Brain microvascular endothelial cell (primary cell): ENCODE results near the gene FBXO3.
A peak's percentile ranks its signal among the peaks of the same experiment; 100 is the strongest.

ENCODE experiments used
- DNase-seq: peaks from one replicate; pipeline ENCODE4 v3.0.0-alpha.2; 2020
- H3K27ac ChIP-seq: fragments of 250-450 bp; sonication (Bioruptor Pico); 2 replicates; pipeline ENCODE4 v1.5.1; 2020; ENCODE audit warnings: mild to moderate bottlenecking, moderate library complexity
- H3K27me3 ChIP-seq: fragments of 250-450 bp; sonication (Bioruptor Pico); replicated peaks from 2 replicates; pipeline ENCODE4 v1.5.1; 2020; ENCODE audit warnings: mild to moderate bottlenecking
- H3K36me3 ChIP-seq: fragments of 250-450 bp; sonication (Bioruptor Pico); replicated peaks from 2 replicates; pipeline ENCODE4 v1.5.1; 2020; ENCODE audit warnings: mild to moderate bottlenecking
- H3K4me3 ChIP-seq: 2 replicates; pipeline ENCODE4 v1.5.1; 2011; ENCODE audit warnings: low read depth, mild to moderate bottlenecking, control low read depth, low read length, moderate library complexity
- CTCF ChIP-seq: IDR thresholded peaks from 2 replicates; pipeline ENCODE4 v1.5.1; 2011; ENCODE audit warnings: low read depth, mild to moderate bottlenecking, moderate library complexity, low read length, control low read depth, inconsistent platforms; ENCODE audit errors: missing control alignments
- in situ Hi-C: cut with HindIII; loops from 2 replicates; pipeline ENCODE4 v1.10.0; 2017; ENCODE audit warnings: low sequenced_read_pairs, low pct_ligation_motif_present

The FBXO3 gene

GRCh38 chr11:33769542-33769941 lies 4.8 kb downstream of the FBXO3 start:
- no peak for DNase-seq
- in situ Hi-C loops, result no loop called here
- TF ChIP-seq CTCF, result no peak
- no peak overlapping the region for H3K4me3 ChIP-seq
- peaks cover 15% of the 10 kb centered on the region for H3K36me3 ChIP-seq
- no peaks in the 10 kb centered on the region for H3K27me3 ChIP-seq
- H3K27ac ChIP-seq, result no peak overlapping the region

- no peak for DNase-seq
- TF ChIP-seq CTCF, result no peak
- H3K27ac ChIP-seq, result no peak overlapping the region
- H3K4me3 ChIP-seq, result no peak overlapping the region
- H3K36me3 ChIP-seq, result peaks cover 15% of the 10 kb centered on the region
- H3K27me3 ChIP-seq, result no peaks in the 10 kb centered on the region
- in situ Hi-C loops, result no loop called here
Observed at GRCh38 chr11:33767624-33768023, 6.7 kb downstream of the FBXO3 start.

GRCh38 chr11:33766085-33766484 lies 8.2 kb downstream of the FBXO3 start:
- no peak overlapping the region for H3K27ac ChIP-seq
- in situ Hi-C loops, result no loop called here
- H3K27me3 ChIP-seq, result no peaks in the 10 kb centered on the region
- no peak for TF ChIP-seq CTCF
- H3K4me3 ChIP-seq, result no peak overlapping the region
- no peak for DNase-seq
- H3K36me3 ChIP-seq, result peaks cover 15% of the 10 kb centered on the region

- no peaks in the 10 kb centered on the region for H3K27me3 ChIP-seq
- in situ Hi-C loops, result no loop called here
- no peak overlapping the region for H3K4me3 ChIP-seq
- no peak overlapping the region for H3K27ac ChIP-seq
- no peak for DNase-seq
- no peak for TF ChIP-seq CTCF
- H3K36me3 ChIP-seq, result peaks cover 11% of the 10 kb centered on the region
Observed at GRCh38 chr11:33761471-33761870, 12.8 kb downstream of the FBXO3 start.

- TF ChIP-seq CTCF, result no peak
- Histone ChIP-seq H3K27me3 (no peaks in the 10 kb centered on the region), H3K36me3 (peaks cover 3% of the 10 kb centered on the region), H3K27ac (no peak overlapping the region), H3K4me3 (no peak overlapping the region)
- DNase-seq, result peak; percentile 75
- in situ Hi-C loops, result no loop called here
Observed at GRCh38 chr11:33753304-33753967, 20.9 kb downstream of the FBXO3 start.

- no peaks in the 10 kb centered on the region for H3K27me3 ChIP-seq
- peaks cover 3% of the 10 kb centered on the region for H3K36me3 ChIP-seq
- no peak overlapping the region for H3K27ac ChIP-seq
- no peak for DNase-seq
- in situ Hi-C loops, result no loop called here
- no peak for TF ChIP-seq CTCF
- no peak overlapping the region for H3K4me3 ChIP-seq
Observed at GRCh38 chr11:33751878-33752277, 22.4 kb downstream of the FBXO3 start.
